Lung (tissue), 12 donors: ENCODE data around the gene BRINP1. TPM values are rescaled to one million over a fixed set of nuclear protein-coding genes. Genes with fewer than 3 reads are reported as not detected.

Experiments
- ATAC-seq: fragments of 200-7000 bp; cut with Tn5 transposase; one replicate; pipeline ENCODE4 v1.9.1; 2020; ENCODE audit warnings: moderate number of reproducible peaks; ENCODE audit not compliant: insufficient read depth, low FRiP score
- DNase-seq, 3 donors: peaks; one replicate each; pipeline ENCODE4 v3.0.0-alpha.2; 2013 to 2017
- H3K27ac ChIP-seq, 2 donors: one replicate each; pipeline ENCODE4 v1.5.1; 2013; ENCODE audit warnings: mild to moderate bottlenecking in 2 of 2, moderate library complexity in 2 of 2, control low read depth in 1 of 2, inconsistent platforms in 1 of 2, low read depth in 1 of 2, low read length in 1 of 2
- H3K27me3 ChIP-seq, 3 donors: one replicate each; pipeline ENCODE4 v1.5.1; 2013; ENCODE audit warnings: low read length in 2 of 3; ENCODE audit not compliant: control insufficient read depth in 3 of 3, insufficient read depth in 3 of 3
- H3K36me3 ChIP-seq, 4 donors: one replicate each; pipeline ENCODE4 v1.5.1; 2013; ENCODE audit warnings: low read length in 4 of 4, mild to moderate bottlenecking in 1 of 4, moderate library complexity in 1 of 4; ENCODE audit not compliant: control insufficient read depth in 4 of 4, insufficient read depth in 4 of 4
- H3K4me1 ChIP-seq, 5 donors: one replicate each; pipeline ENCODE4 v1.5.1; 2013; ENCODE audit warnings: low read length in 5 of 5, mild to moderate bottlenecking in 2 of 5, moderate library complexity in 1 of 5; ENCODE audit not compliant: control insufficient read depth in 5 of 5, insufficient read depth in 5 of 5
- H3K4me3 ChIP-seq: one replicate; pipeline ENCODE4 v1.5.1; 2013; ENCODE audit warnings: mild to moderate bottlenecking, control low read depth, moderate library complexity
- H3K9ac ChIP-seq, 2 donors: one replicate each; pipeline ENCODE4 v1.5.1; 2013; ENCODE audit warnings: low read length in 2 of 2, control low read depth in 1 of 2; ENCODE audit not compliant: insufficient read depth in 1 of 2
- H3K9me3 ChIP-seq, 4 donors: one replicate each; pipeline ENCODE4 v1.5.1; 2013; ENCODE audit warnings: low read length in 3 of 4, mild to moderate bottlenecking in 1 of 4, moderate library complexity in 1 of 4; ENCODE audit not compliant: control insufficient read depth in 4 of 4, insufficient read depth in 3 of 4
- WGBS, 2 donors: extraction: QIAGEN DNeasy Blood & Tissue Kit; methylation state at CpG; one replicate each; pipeline ENCODE4 v1.1.7; 2013; 5-methylcytosine and 5-hydroxymethylcytosine counted together
- polyA plus RNA-seq, 2 donors: library from polyadenylated mRNA; stranded (reverse); fragments of 200-250 nt; gene quantifications; one replicate each; pipeline ENCODE4 v1.2.1, GENCODE V29; 2013
- total RNA-seq, 2 donors: library from RNA; depleted of rRNA in 1 of 2; stranded (reverse); fragments of >200 nt in 1 of 2; gene quantifications; one replicate each; pipeline ENCODE4 v1.2.1, GENCODE V29; 2014 to 2021
- TF ChIP-seq, protein P1 (sequence below): IDR thresholded peaks from 2 replicates; pipeline ENCODE4 v1.5.1; 2012; ENCODE audit warnings: mild to moderate bottlenecking; ENCODE audit errors: control extremely low read depth, extremely low read depth
- donor health status: control.
- donor health status: control.
- donor health status: Bipolar disorder and iron deficiency.
- donor health status: healthy.
- donor health status: DM: yes; HTN: yes; CAD: no.

BRINP1 gene
- total and polyA plus RNA-seq, 4 donors, result 0.14 to 1.4 (median 0.42) TPM

DNA sequence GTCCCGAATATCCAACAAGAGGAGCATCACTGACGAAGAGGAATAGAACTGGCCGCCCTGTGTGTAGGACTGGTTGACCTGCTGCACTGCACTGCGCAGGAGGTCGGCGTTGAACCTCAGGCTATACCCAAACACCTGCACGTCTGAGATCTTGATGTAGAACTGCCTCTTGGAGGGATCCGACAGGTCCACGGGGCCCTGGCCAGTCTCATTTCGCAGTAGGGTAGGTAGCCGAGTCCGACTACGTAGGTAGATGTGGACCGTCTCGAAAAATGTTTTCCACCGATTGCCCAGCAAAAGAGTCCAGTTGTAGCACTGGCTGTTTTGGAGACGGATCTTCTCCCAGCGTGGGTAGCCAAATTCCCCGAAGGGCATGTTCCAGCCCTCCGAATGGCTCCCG is 202.0 kb downstream of the BRINP1 start:
- 95% methylated on average over 21 of the region's 21 CpGs for WGBS, 2 donors
- H3K27me3 ChIP-seq, result no peaks in the 10 kb centered on the region
- H3K4me1 ChIP-seq, result no peaks in the 10 kb centered on the region
- no peak overlapping the region for H3K9ac ChIP-seq
- ATAC-seq, result no peak
- no peaks in the 10 kb centered on the region for H3K36me3 ChIP-seq
- no peak overlapping the region for H3K4me3 ChIP-seq
- TF ChIP-seq, protein P1, sequence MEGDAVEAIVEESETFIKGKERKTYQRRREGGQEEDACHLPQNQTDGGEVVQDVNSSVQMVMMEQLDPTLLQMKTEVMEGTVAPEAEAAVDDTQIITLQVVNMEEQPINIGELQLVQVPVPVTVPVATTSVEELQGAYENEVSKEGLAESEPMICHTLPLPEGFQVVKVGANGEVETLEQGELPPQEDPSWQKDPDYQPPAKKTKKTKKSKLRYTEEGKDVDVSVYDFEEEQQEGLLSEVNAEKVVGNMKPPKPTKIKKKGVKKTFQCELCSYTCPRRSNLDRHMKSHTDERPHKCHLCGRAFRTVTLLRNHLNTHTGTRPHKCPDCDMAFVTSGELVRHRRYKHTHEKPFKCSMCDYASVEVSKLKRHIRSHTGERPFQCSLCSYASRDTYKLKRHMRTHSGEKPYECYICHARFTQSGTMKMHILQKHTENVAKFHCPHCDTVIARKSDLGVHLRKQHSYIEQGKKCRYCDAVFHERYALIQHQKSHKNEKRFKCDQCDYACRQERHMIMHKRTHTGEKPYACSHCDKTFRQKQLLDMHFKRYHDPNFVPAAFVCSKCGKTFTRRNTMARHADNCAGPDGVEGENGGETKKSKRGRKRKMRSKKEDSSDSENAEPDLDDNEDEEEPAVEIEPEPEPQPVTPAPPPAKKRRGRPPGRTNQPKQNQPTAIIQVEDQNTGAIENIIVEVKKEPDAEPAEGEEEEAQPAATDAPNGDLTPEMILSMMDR, result no peak
- H3K27ac ChIP-seq, result no peak overlapping the region
- H3K9me3 ChIP-seq, result peaks cover 0 to 6% (median 0%) of the 10 kb centered on the region in 4 donors
- no peak for DNase-seq

DNA sequence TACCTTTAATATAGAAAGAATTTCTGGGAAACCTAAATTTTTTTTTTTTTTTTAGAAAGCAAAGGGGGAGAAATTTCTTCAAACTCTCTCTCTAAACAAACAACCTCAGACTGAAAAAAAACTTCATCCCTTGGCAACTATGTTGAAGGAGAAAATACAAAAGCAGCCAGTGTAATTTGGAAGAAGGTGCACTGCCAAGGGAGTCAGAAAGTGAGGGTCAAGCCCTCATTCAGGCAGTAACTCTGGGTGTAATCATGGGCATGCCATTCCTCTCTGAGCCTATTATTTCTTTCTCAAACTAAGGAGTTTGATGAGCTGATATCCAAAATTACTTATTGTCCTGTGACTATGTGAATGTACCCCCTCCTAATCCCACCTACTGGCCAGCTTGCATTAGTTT is 203.1 kb downstream of the BRINP1 start:
- Histone ChIP-seq H3K9ac (no peak overlapping the region), H3K27me3 (no peaks in the 10 kb centered on the region), H3K36me3 (no peaks in the 10 kb centered on the region), H3K4me1 (no peaks in the 10 kb centered on the region), H3K27ac (no peak overlapping the region), H3K9me3 (peaks cover 0 to 6% (median 0%) of the 10 kb centered on the region in 4 donors), H3K4me3 (no peak overlapping the region)
- TF ChIP-seq, protein P1, result no peak
- ATAC-seq, result no peak
- no peak for DNase-seq

DNA sequence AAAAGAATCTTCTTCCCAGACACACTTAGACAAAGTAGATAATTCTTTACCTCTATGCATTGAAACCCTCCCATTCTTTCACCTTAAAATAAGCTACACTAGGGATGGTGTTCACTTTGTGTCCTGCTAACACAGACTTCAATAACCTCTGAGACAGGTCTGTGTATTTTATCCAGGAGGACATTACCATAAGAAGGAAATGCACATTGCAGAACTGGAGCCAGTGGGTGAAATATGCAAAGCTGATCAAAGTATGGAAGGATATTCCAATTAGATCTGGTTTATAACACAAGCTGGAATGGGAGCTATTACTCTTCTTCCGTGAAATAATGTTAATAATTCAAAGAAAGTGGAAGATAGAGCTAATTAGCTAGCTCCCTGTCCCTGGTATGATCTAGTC is 204.1 kb downstream of the BRINP1 start:
- Histone ChIP-seq H3K27me3 (no peaks in the 10 kb centered on the region), H3K9me3 (peaks cover 0 to 6% (median 0%) of the 10 kb centered on the region in 4 donors), H3K36me3 (no peaks in the 10 kb centered on the region), H3K4me3 (no peak overlapping the region), H3K4me1 (no peaks in the 10 kb centered on the region), H3K9ac (no peak overlapping the region), H3K27ac (no peak overlapping the region)
- DNase-seq, result no peak
- TF ChIP-seq, protein P1, result no peak
- no peak for ATAC-seq
- 73 to 87% methylated on average over 1 of the region's 1 CpG for WGBS, 2 donors

DNA sequence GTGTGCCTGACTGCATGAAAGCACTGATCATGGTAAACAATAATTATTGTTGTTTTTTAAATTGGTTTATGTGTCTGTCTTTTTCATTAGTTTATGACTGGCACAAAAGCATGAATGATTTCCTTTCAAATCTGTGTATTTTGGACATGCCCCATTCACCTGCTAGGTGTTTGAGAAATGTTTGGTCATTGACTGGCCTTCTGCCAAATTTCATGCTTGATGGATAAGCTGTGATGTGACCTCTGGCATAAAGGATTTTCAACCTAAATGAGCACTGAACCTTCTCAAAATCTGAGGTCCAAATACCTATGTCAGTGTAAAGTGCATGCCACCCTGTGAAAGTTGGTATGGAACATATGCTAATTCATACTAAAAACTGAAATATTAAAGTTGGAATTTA is 204.5 kb downstream of the BRINP1 start:
- no peaks in the 10 kb centered on the region for H3K4me1 ChIP-seq
- H3K4me3 ChIP-seq, result no peak overlapping the region
- no peak overlapping the region for H3K27ac ChIP-seq
- no peaks in the 10 kb centered on the region for H3K36me3 ChIP-seq
- TF ChIP-seq, protein P1, result no peak
- no peak for DNase-seq
- H3K27me3 ChIP-seq, result no peaks in the 10 kb centered on the region
- no peak overlapping the region for H3K9ac ChIP-seq
- H3K9me3 ChIP-seq, result peaks cover 0 to 6% (median 0%) of the 10 kb centered on the region in 4 donors
- ATAC-seq, result no peak
